ENCODE measurements around the gene SLC12A8.

Gene SLC12A8

GRCh38 chr3:125175295-125176078 lies 37.1 kb downstream of the SLC12A8 start:
- H3K4me3 ChIP-seq (ENCODE audit: insufficient read depth, low read depth, low read length, poor library complexity, severe bottlenecking), result no peak overlapping the region
- DNase-seq, result no peak
- H3K36me3 ChIP-seq (ENCODE audit: control insufficient read depth, insufficient read depth, low read length), result no peaks in the 10 kb centered on the region

GRCh38 chr3:125172346-125172745 lies 40.2 kb downstream of the SLC12A8 start:
- Histone ChIP-seq H3K4me1 (ENCODE audit: control insufficient read depth, insufficient read depth, low read length, poor library complexity, severe bottlenecking) (no peaks in the 10 kb centered on the region), H3K9me3 (ENCODE audit: control insufficient read depth, low read length) (no peaks in the 10 kb centered on the region), H3K4me3 (ENCODE audit: insufficient read depth, low read depth, low read length, poor library complexity, severe bottlenecking) (no peak overlapping the region), H3K27me3 (replicated peaks; ENCODE audit: control insufficient read depth, insufficient read depth, low read length, poor library complexity, severe bottlenecking) (no peaks in the 10 kb centered on the region), H3K36me3 (ENCODE audit: control insufficient read depth, insufficient read depth, low read length) (no peaks in the 10 kb centered on the region), H3K27ac (ENCODE audit: insufficient read depth, low read length, poor library complexity, severe bottlenecking) (no peak overlapping the region)
- no peak for DNase-seq

More at GRCh38 chr3:125175295-125176078, 37.1 kb downstream of the SLC12A8 start:
- no peak overlapping the region for H3K27ac ChIP-seq (ENCODE audit: insufficient read depth, low read length, poor library complexity, severe bottlenecking)
- H3K9me3 ChIP-seq (ENCODE audit: control insufficient read depth, low read length), result no peaks in the 10 kb centered on the region
- no peaks in the 10 kb centered on the region for H3K4me1 ChIP-seq (ENCODE audit: control insufficient read depth, insufficient read depth, low read length, poor library complexity, severe bottlenecking)
- H3K27me3 ChIP-seq (replicated peaks; ENCODE audit: control insufficient read depth, insufficient read depth, low read length, poor library complexity, severe bottlenecking), result no peaks in the 10 kb centered on the region

DNA sequence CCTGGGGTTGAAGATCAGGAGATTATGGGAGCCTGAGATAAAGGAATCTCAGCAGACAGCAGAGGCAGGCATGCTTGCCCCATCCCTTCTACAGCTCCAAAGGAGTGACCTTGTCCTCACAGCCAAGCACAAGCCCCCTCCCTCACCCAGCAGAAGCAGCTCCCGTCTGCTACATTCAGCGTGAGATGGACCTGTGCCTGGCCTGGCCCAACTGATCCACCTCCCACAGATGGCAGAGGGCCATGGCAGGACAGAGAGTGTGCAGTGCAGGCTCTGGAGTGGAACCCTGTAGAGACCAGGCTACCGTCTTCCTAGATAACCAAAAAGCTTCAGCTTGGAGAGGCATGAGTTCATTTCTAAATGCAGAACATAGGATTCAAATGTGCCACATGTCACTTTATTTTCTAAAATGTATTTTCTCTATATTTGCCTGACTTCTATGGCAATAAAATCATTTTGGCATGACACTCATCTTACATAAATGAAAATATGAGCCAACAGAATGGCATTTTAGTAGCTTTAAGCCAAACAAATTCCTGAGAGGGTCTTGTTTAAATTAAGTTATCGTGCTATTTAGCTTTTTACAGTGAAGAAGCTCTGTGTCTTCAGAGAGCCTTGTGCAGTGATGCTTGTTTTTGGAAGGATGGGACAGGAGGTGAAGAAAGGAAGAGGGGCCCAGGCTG lies 43.7 kb downstream of the SLC12A8 start:
- Histone ChIP-seq H3K4me3 (ENCODE audit: insufficient read depth, low read depth, low read length, poor library complexity, severe bottlenecking) (no peak overlapping the region), H3K36me3 (ENCODE audit: control insufficient read depth, insufficient read depth, low read length) (no peaks in the 10 kb centered on the region), H3K4me1 (ENCODE audit: control insufficient read depth, insufficient read depth, low read length, poor library complexity, severe bottlenecking) (no peaks in the 10 kb centered on the region), H3K9me3 (ENCODE audit: control insufficient read depth, low read length) (no peaks in the 10 kb centered on the region), H3K27ac (ENCODE audit: insufficient read depth, low read length, poor library complexity, severe bottlenecking) (no peak overlapping the region), H3K27me3 (replicated peaks; ENCODE audit: control insufficient read depth, insufficient read depth, low read length, poor library complexity, severe bottlenecking) (no peaks in the 10 kb centered on the region)
- DNase-seq, result no peak

DNA sequence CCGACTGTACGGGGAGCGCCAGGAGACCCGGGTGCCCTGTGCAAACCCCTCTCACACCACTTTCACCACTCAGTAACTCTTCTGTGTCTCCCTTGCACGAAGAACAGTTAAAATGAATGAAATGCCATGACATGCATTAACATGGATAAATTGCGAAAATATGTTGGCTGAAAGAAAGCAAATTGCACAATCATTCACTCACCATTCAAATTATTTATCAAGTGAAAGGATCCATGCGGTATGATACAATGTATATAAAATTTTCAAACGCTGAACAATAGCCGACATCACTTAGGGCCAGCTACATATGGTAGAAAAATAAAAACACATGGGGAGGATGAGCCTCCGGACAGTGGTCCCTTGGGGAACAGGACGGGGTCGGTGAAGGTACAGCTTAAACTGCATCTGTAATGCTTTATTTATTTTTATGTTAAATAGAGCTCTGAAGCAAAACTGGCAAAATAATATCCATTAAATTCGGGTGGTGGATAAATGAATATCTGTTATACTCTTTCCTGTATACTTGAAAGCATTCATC lies 45.9 kb downstream of the SLC12A8 start:
- Histone ChIP-seq H3K27me3 (replicated peaks; ENCODE audit: control insufficient read depth, insufficient read depth, low read length, poor library complexity, severe bottlenecking) (no peaks in the 10 kb centered on the region), H3K27ac (ENCODE audit: insufficient read depth, low read length, poor library complexity, severe bottlenecking) (no peak overlapping the region), H3K36me3 (ENCODE audit: control insufficient read depth, insufficient read depth, low read length) (no peaks in the 10 kb centered on the region), H3K4me3 (ENCODE audit: insufficient read depth, low read depth, low read length, poor library complexity, severe bottlenecking) (no peak overlapping the region), H3K9me3 (ENCODE audit: control insufficient read depth, low read length) (no peaks in the 10 kb centered on the region), H3K4me1 (ENCODE audit: control insufficient read depth, insufficient read depth, low read length, poor library complexity, severe bottlenecking) (no peaks in the 10 kb centered on the region)
- no peak for DNase-seq

- H3K36me3 ChIP-seq (ENCODE audit: control insufficient read depth, insufficient read depth, low read length), result no peaks in the 10 kb centered on the region
- H3K9me3 ChIP-seq (ENCODE audit: control insufficient read depth, low read length), result no peaks in the 10 kb centered on the region
- no peak overlapping the region for H3K27ac ChIP-seq (ENCODE audit: insufficient read depth, low read length, poor library complexity, severe bottlenecking)
- DNase-seq, result no peak
- no peaks in the 10 kb centered on the region for H3K27me3 ChIP-seq (replicated peaks; ENCODE audit: control insufficient read depth, insufficient read depth, low read length, poor library complexity, severe bottlenecking)
- H3K4me1 ChIP-seq (ENCODE audit: control insufficient read depth, insufficient read depth, low read length, poor library complexity, severe bottlenecking), result no peaks in the 10 kb centered on the region
- no peak overlapping the region for H3K4me3 ChIP-seq (ENCODE audit: insufficient read depth, low read depth, low read length, poor library complexity, severe bottlenecking)
These were observed 46.5 kb downstream of the SLC12A8 start for GRCh38 chr3:125165948-125166553.

DNA sequence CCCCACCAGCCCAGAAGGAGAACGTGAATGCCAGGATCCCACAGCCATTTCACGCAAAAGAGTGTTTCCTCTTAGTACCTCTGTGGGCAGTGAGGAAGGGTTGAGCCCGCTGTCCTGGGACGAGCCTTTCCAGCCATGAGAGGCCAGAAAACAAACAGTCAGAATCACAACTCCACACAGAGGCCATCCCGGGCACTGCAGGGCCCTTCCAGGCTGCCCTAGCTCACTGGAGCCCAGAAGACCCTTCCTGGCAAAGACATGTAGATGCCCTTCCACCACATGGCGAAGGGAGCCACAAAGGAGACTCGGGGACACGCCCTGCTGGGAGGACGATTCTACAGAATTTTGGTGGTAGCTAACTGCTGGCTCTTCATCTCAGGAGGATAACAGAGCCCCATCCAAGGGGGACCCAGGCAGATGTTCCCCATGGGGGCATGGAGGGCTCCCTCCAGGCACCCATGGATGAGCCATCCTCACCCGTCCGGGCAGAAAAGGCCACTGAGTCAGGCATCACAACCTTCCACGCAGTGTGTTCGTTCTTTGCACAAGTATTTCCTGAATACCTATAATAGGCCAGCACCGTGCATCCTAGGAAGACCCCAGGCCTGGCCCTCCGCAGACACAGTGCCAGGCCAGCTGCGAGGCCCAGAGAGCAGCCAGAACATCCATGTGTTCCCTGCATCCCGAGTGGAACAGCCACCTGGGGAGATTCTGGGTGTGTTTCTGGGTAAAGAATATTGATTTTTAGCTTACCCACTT lies 47.2 kb downstream of the SLC12A8 start:
- Histone ChIP-seq H3K27me3 (replicated peaks; ENCODE audit: control insufficient read depth, insufficient read depth, low read length, poor library complexity, severe bottlenecking) (no peaks in the 10 kb centered on the region), H3K27ac (ENCODE audit: insufficient read depth, low read length, poor library complexity, severe bottlenecking) (no peak overlapping the region), H3K4me1 (ENCODE audit: control insufficient read depth, insufficient read depth, low read length, poor library complexity, severe bottlenecking) (no peaks in the 10 kb centered on the region), H3K9me3 (ENCODE audit: control insufficient read depth, low read length) (no peaks in the 10 kb centered on the region), H3K4me3 (ENCODE audit: insufficient read depth, low read depth, low read length, poor library complexity, severe bottlenecking) (no peak overlapping the region), H3K36me3 (ENCODE audit: control insufficient read depth, insufficient read depth, low read length) (no peaks in the 10 kb centered on the region)
- DNase-seq, result no peak

DNA sequence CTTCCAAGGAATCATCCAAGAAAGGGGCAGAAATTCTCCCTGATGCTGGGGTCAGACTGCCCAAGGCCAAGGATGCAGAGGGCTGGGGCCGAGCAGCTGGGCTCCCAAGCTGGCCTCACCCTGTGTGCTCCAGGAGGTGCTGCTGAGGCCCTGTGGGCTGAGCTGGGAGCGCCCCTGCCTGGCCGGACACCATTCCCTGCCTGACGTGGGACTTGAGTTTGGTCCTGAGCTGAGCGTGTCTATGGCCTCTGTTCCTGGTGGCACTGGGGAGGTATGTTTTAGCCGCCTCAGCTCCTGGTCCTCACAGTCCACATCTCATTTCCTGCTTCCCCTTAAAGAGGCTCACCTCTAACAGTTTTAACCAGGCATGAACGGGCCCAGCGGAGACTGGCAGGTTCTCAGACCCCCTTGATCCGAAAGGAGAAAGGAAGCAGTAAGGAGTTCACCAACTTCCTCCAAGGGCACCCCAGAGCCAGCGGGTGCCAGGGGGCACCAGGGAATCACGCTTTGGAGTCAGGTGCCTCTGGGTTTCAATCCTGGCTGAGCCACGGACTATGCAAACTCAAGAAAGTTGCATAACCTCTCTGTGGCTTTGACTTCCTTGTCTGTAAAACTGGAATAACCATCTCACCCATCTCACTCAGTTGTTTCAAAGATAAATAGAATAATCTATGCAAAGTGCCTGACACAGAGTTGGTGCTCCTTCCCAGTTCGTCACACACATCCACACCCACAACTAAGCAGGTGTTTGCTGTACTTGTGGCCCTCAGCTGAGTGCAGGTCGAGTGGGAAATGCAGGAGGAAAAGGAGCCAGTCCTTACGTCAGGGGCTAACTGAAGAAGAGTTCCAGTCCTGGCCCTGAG lies 48.6 kb downstream of the SLC12A8 start:
- Histone ChIP-seq H3K9me3 (ENCODE audit: control insufficient read depth, low read length) (no peaks in the 10 kb centered on the region), H3K27me3 (replicated peaks; ENCODE audit: control insufficient read depth, insufficient read depth, low read length, poor library complexity, severe bottlenecking) (no peaks in the 10 kb centered on the region), H3K4me3 (ENCODE audit: insufficient read depth, low read depth, low read length, poor library complexity, severe bottlenecking) (no peak overlapping the region), H3K4me1 (ENCODE audit: control insufficient read depth, insufficient read depth, low read length, poor library complexity, severe bottlenecking) (no peaks in the 10 kb centered on the region), H3K36me3 (ENCODE audit: control insufficient read depth, insufficient read depth, low read length) (no peaks in the 10 kb centered on the region), H3K27ac (ENCODE audit: insufficient read depth, low read length, poor library complexity, severe bottlenecking) (no peak overlapping the region)
- DNase-seq, result no peak

DNA sequence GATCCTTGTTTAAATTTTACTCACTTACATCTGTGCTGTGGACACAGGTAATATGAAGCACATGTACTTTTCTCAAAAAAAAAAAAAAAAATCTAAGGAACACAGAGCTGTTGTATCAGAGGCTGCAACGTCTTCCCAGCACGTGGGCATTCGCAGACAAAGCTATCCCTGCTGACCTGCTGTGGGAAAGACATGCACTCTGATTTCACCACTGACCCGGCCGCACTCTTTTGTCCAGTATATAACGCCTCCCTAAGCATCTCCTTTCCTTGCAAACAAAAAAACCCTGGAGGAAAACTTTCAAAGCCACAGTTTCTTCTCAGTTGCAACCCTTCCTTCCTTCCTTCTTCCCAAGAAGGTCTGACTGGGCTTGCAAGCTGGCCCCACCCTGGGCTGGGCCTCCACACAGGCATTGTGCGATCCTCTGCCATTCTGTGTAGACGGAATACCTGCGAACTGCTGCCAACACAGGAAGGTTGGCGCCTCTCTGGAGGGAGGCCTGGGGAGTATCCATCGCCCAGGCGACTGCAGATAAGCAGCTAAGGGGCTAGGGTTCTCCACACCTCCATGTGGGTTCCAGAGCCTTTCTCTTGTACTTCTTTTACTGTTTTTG lies 50.8 kb downstream of the SLC12A8 start:
- Histone ChIP-seq H3K4me3 (ENCODE audit: insufficient read depth, low read depth, low read length, poor library complexity, severe bottlenecking) (no peak overlapping the region), H3K4me1 (ENCODE audit: control insufficient read depth, insufficient read depth, low read length, poor library complexity, severe bottlenecking) (no peaks in the 10 kb centered on the region), H3K9me3 (ENCODE audit: control insufficient read depth, low read length) (no peaks in the 10 kb centered on the region), H3K36me3 (ENCODE audit: control insufficient read depth, insufficient read depth, low read length) (no peaks in the 10 kb centered on the region), H3K27me3 (replicated peaks; ENCODE audit: control insufficient read depth, insufficient read depth, low read length, poor library complexity, severe bottlenecking) (no peaks in the 10 kb centered on the region), H3K27ac (ENCODE audit: insufficient read depth, low read length, poor library complexity, severe bottlenecking) (no peak overlapping the region)
- no peak for DNase-seq

All from effector memory CD4-positive, alpha-beta T cell (primary cell).